HG03432 (cell line): ENCODE measurements around the gene SVEP1.
"Not testable (repeated sequence)": the region's sequence is repeated elsewhere in the genome, so short reads cannot be mapped to it uniquely, and the experiment has no call there.

ENCODE experiments used
- ATAC-seq: cut with Tn5 transposase; IDR thresholded peaks from one replicate; pipeline ENCODE4 v1.9.1; 2021; ENCODE audit warnings: mild to moderate bottlenecking, moderate library complexity; ENCODE audit not compliant: unreplicated experiment

Gene SVEP1

DNA sequence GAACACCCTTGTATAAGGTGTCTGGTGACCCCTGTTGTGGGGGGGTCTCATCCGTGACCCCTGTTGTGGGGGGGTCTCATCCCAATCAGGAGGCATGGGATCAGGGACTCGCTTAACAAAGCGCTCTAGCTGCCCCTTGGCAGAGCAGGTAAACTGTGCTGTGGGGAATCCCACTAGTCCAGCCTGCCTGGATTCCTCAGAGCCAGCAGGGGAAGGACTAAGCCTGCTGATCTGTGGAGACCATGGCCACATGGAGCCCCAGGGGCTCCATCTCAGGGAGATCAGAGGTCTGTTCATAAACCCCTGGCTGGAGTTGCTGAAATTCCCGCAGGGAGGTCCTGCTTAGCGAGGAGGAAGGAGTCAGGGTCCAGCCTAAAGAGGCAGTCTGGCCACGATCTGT is 196.1 kb downstream of the SVEP1 start:
- no peak for ATAC-seq

GRCh38 chr9:110382731-110383130 is 196.8 kb downstream of the SVEP1 start:
- ATAC-seq, result no peak

DNA sequence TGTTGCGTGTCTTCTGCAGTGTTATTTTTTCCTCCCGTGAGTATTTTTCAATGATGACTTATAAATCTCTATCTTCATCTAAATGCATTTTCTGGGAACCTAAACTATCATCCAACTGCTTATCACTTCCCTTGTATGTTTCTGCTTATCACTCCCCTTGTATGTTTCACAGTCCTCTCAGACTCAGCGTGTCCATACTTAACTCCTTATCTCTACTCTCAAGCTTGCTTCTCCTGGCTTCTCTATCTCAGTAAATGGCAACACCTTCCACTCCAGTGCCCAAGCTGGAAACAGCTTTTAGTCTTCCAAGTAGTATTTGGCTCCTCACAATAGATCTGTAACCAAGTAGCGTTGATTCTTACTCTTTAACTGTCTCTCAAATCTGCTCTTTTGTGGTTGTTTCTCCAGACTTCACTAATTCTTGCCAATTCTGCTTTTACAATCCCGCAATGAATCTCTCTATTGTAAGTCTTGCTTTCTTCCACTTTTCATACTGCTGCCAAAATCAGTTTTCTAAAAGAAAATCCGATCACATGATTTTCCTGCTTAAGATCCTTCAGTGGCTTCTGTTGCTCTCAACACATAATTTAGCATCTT is 208.0 kb downstream of the SVEP1 start:
- ATAC-seq, result no peak

DNA sequence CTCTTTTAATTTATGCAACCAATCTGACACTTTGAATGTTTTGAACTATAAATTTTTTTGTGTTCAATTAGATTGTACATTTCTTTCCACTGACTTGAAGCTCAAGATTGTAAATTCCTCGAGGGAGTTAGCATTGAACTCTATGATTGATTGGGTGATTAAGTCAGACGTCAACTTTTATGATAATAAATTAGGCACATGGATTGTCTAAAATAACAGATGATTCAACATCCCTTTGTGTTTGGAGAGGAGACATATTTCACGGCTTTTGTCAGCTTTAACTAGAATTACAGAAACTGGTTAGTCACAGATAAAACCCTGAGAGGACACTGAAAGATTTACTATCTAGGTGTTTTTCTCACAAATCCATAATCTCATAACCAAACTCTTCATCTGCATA is 209.2 kb downstream of the SVEP1 start:
- ATAC-seq, result no peak

GRCh38 chr9:110364451-110364850 is 215.1 kb downstream of the SVEP1 start:
- ATAC-seq, result no peak

- ATAC-seq, result not testable (repeated sequence)
These were observed 220.5 kb downstream of the SVEP1 start for GRCh38 chr9:110358992-110359391.

- no peak for ATAC-seq
These were observed 222.0 kb downstream of the SVEP1 start for GRCh38 chr9:110357505-110357904.

DNA sequence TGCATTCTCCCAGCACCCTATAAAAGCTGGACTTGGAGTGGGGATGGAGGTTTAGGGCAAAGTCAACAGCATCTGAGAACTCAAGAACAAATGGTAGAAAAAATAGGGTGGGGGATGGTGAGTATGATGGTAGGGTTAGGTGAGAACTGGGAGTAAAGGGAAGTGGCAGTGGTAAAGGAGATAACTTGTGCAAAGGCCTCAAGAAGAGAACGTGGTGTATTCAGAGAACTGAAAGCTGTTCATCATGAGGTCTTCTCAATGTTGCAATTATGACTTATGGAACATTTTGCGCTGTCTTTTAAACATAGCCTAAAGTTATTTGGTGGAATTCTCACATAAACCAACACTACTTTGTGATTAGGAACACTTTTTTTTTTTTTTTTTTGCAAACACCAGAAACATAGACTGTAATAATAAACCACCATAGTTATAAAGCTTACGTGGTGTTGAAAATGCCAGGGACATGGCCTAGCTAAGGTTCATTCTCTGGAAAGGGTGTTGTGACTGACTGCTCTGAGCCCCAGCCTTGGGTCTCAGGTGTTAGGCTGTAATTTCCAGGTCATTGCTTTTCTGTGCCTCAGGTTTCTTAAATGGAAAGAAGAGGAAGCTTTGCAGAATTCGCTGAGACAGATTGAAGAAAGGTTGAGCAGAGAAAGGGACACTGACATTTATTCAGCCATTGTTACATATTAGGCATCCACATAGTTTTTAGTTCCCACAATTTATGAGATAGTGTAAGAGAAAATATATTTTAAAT is 222.7 kb downstream of the SVEP1 start:
- ATAC-seq, result no peak

DNA sequence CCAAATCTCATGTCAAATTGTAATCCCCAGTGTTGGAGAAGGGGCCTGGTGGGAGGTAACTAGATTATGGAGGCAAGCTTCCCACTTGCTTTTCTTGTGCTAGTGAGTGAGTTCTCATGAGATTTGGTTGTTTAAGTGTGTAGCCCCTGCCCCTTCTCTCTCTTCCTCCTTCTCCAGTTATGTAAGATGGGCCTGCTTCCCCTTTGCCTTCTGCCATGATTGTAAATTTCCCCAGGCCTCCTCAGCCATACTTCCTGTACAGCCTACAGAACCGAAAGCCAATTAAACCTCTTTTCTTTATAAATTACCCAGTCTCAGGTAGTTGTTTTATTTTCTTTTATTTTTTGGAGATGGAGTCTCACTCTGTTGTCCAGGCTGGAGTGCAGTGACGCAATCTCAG is 223.6 kb downstream of the SVEP1 start:
- ATAC-seq, result no peak

GRCh38 chr9:110351009-110351467 is 228.5 kb downstream of the SVEP1 start:
- ATAC-seq, result no peak

DNA sequence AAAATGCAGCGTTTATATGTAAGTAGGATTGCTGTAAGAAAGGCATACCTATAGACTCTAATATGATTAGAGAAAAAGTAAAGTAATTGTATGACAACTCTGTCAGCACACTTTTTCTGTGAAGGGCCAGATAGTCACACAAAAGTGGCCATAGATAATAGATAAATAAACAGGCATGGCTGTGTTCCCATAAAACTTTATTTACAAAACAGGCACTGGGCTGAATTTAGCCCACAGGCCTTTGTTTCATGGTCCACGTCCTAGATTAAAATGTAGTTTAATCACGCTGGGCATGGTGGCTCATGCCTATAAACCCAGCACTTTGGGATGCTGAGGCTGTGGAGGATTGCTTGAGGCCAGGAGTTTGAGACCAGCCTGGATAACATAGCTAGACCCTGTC is 233.2 kb downstream of the SVEP1 start:
- ATAC-seq, result no peak

DNA sequence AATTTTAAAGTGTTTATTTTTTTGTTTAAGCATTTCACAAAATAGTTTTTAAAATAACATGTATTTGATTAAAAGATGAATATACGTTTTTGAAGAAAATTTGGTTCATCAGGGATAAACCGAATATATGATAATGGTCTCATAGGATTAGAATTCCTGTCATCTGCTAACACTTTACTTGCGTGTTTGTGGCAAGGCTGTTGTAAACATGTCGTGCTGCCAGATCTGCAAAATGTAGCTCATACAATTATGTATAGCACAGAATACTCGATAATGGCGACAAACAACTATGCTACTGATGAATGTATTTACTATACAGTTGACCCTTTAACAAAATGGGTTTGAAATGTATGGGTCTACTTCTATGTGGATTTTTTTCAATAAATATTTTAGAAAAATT is 234.7 kb downstream of the SVEP1 start:
- no peak for ATAC-seq

GRCh38 chr9:110343551-110343950 is 236.0 kb downstream of the SVEP1 start:
- ATAC-seq, result no peak

- ATAC-seq, result no peak
These were observed 239.2 kb downstream of the SVEP1 start for GRCh38 chr9:110340306-110340705.

DNA sequence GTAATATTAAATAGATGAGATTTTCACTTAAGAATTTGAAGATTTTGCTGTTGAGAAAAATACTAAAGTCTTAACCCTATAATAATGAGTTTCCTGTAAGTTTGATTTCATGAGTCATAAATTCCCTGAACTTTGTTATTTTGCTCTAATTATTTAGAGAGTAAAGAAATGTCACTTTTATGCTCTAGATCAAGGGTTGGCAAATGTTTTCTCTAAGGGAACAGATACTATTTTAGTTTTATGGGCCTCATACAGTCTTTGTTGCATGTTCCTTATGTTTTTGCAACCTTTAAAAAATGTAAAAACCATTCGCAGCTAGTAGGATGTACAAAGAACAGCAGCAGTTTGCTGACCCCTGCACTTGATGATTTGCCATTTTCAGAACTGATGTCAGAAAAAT is 241.4 kb downstream of the SVEP1 start:
- ATAC-seq, result no peak

- ATAC-seq, result no peak
These were observed 241.8 kb downstream of the SVEP1 start, which contains the start of gene TXNDC8 for GRCh38 chr9:110337727-110338126. TXNDC8 (minus strand) TSS chr9:110337863.

DNA sequence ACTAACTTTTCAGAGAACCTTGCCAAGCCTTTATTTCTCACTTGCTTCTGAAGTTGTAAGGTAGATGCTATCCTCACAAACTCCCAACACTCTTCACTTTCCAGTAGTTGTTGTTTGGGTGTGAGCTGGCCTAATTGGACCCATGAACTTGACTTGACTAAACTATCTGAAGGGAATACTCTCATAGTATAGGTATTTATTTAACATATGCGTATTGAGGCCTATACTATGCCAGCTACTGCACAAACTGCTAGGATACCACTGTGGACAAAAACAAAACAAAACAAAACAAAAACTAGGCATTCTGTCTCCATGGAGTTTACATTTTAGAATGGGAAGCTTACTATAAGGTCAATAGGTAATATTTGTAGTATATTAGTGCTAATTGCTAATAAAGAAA is 243.2 kb downstream of the SVEP1 start:
- no peak for ATAC-seq

DNA sequence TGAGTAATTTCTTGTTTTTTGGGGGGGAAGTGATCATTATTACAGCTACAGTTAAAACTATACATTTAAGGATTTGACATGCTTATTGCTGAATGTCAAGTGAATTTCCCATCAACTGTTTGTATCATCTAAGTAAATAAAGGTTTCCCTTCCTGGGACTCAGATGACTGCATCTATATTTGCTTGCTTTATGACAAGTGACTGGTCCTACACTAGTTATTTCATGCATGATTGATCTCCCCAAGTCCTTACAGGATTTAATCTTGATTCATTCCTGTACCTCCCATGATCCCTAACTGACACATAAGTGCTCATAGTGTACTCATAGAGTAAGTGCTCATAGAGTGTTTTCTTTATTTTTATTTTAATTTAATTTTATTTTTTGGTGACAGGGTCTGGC is 244.7 kb downstream of the SVEP1 start:
- peak; percentile 4 for ATAC-seq

DNA sequence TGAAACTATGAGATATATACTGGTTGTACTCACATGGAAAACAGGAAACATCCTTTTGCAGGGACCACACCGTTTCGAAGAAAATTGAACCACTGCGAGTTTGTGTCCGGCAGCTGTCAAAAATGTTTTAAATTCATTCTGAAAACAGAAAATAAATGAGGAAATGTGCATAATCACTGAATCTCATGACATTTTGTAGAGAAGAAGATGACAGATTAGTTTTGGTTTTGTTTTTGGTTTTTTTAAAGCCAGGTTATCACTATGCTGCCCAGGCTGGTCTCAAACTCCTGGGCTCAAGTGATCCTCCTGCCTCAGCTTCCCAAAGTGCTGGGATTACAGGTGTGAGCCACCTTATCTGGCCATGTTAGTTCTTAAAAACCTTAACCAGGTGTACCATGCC is 245.4 kb downstream of the SVEP1 start:
- ATAC-seq, result peak; percentile 80

DNA sequence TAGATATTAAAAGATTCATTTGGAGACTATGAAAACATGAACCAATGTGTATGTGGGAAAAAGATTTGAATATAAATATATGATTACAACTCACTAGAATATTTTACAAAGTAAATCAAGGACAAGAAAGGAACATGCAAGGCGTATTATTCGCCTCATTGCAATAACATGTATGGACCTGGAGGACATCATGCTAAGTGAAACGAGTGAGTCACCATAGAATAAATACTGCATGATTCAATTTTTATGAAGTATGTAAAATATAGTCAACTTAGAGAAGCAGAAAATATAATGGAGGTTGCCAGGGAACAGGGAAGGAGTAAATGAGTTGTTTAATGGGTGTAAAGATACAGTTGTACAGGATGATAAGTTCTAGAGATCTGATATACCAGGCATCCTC is 246.8 kb downstream of the SVEP1 start:
- ATAC-seq, result no peak

GRCh38 chr9:110330484-110331105 is 248.9 kb downstream of the SVEP1 start:
- ATAC-seq, result no peak

- ATAC-seq, result no peak
These were observed 249.8 kb downstream of the SVEP1 start for GRCh38 chr9:110329639-110330230.
